Adrenal gland (tissue), 12 donors: ENCODE measurements around the gene ITPR1. TPM values are rescaled to one million over a fixed set of nuclear protein-coding genes. Genes with fewer than 3 reads are reported as not detected.
A peak's percentile ranks its signal among the peaks of the same experiment; 100 is the strongest.

Experiments
- DNase-seq, 7 donors: peaks; one replicate each; pipeline ENCODE4 v3.0.0-alpha.2; 2019 to 2020
- H3K27ac ChIP-seq, 5 donors: fragments of 200-600 bp; sonication (generic) in 4 of 5; 1 replicate in 3 of 5; 2 replicates in 2 of 5; pipeline versions ENCODE4 v1.5.1 to v1.8.0; 2016 to 2020; ENCODE audit warnings: mild to moderate bottlenecking in 1 of 5
- H3K27me3 ChIP-seq: fragments of 200-600 bp; 2 replicates; pipeline ENCODE4 v1.8.0; 2021
- H3K36me3 ChIP-seq, 2 donors: fragments of 200-600 bp; replicated peaks in 1 of 2; 1 replicate in 1 of 2; 2 replicates in 1 of 2; pipeline versions ENCODE4 v1.5.1 to v1.8.0; 2018 to 2022
- H3K4me1 ChIP-seq, 2 donors: fragments of 200-600 bp; replicated peaks in 1 of 2; 1 replicate in 1 of 2; 2 replicates in 1 of 2; pipeline versions ENCODE4 v1.5.1 to v1.8.0; 2018 to 2021
- H3K4me3 ChIP-seq, 4 donors: fragments of 200-600 bp; sonication (generic) in 3 of 4; one replicate each; pipeline ENCODE4 v1.5.1; 2016 to 2018
- H3K9me3 ChIP-seq, 3 donors: fragments of 200-600 bp; sonication (generic) in 1 of 3; replicated peaks in 1 of 3; 1 replicate in 2 of 3; 2 replicates in 1 of 3; pipeline versions ENCODE4 v1.5.1 to v1.8.0; 2016 to 2021
- POLR2A ChIP-seq, 2 donors: fragments of 450-650 bp; IDR thresholded peaks; one replicate each; pipeline ENCODE4 v1.6.1; 2017; ENCODE audit warnings: antibody characterized with exemption in 2 of 2, mild to moderate bottlenecking in 2 of 2, moderate library complexity in 1 of 2
- WGBS, 4 donors: extraction: QIAGEN DNeasy Blood & Tissue Kit in 2 of 4; methylation state at CpG; one replicate each; pipeline versions ENCODE4 v1.1.5 to v1.1.7; 2013 to 2017; 5-methylcytosine and 5-hydroxymethylcytosine counted together
- intact Hi-C, 2 donors: fragments of 100-400 bp; cut with DNase I; formaldehyde crosslinking; loops; one replicate each; pipeline versions ENCODE4 v1.14.1 to v1.15.0; 2022 to 2023
- polyA plus RNA-seq, 3 donors: library from polyadenylated mRNA; stranded (reverse); fragments of 200-250 nt in 2 of 3; fragments of 350-450 nt in 1 of 3; fragmentation: Illumina TruSeq in 1 of 3; extraction: RNeasy Lipid Tissue Mini Kit (QIAGEN cat#74804) in 1 of 3; gene quantifications; one replicate each; pipeline ENCODE4 v1.2.3, GENCODE V29; 2013 to 2014
- total RNA-seq, 9 donors: library from RNA; depleted of rRNA in 4 of 9; stranded (reverse); fragments of >200 nt in 4 of 9; fragments of 120-200 nt in 1 of 9; fragmentation: NEBNext Ultra II Directional in 1 of 9; extraction: Animal tissue kit (Norgen Biotek cat#: 25700) in 1 of 9; gene quantifications; one replicate each; pipeline versions ENCODE4 v1.1.0 to v1.2.4, GENCODE V29; 2013 to 2023
- TF ChIP-seq, protein P1 (sequence below), 6 experiments: fragments of 450-650 bp in 4 of 6; fragments of 200-600 bp in 2 of 6; sonication (generic) in 1 of 6; IDR thresholded peaks; 1 replicate in 5 of 6; 2 replicates in 1 of 6; pipeline versions ENCODE4 v1.5.1 to v1.8.0; 2016 to 2021; ENCODE audit warnings: antibody characterized with exemption in 6 of 6, mild to moderate bottlenecking in 2 of 6, moderate library complexity in 1 of 6
- donor health status: healthy with polysubstance abuse.
- donor health status: Bipolar disorder and iron deficiency.
- donor health status: DM: yes; HTN: yes; CAD: no.
- donor health status: DM: no; HTN: no; CAD: no.
- donor health status: DM: no; HTN: no; CAD: no.
- donor health status: DM: yes; HTN: yes; CAD: no.

ITPR1 gene
- total and polyA plus RNA-seq, 12 donors: 21.6 to 198 (median 76.6) TPM

DNA sequence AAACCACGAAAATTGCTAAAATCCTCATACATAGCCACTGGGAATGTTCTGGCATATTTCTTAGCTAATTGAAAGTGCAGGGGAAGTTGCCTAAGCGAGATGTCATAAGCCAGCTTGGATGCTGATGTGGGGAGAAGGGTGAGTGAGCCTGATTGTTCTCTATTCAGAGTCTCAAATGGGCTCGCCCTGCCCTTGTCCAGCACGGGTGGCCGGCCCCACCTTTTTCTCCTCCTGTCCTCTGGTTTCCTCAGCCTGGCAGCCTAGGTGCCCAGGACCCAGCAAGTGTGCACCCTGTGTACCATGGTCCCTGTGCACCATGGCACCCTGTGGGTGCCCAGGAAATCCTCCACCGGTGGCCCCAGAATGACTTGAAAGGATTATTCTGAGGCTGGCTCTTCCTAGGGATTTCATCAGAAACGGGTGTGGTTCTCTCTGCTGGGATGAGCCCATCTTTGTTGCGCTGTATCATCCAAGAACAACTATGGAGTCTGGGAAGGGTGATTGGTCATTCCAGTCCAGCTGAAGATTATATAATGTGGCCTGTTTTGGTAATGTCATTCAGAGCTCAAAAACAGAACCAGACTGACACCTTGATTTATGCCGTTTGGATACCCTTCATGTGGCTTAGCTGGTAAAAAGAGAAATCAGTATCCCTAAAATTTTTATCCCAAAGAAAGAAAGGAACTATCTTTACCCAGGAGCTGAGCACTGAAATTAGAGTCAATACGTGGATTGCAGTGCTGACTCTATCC is 335.3 kb downstream of the ITPR1 start:
- WGBS, 4 donors: 80 to 89% (median 84%) methylated on average over 8 to 10 of the region's 10 CpGs

DNA sequence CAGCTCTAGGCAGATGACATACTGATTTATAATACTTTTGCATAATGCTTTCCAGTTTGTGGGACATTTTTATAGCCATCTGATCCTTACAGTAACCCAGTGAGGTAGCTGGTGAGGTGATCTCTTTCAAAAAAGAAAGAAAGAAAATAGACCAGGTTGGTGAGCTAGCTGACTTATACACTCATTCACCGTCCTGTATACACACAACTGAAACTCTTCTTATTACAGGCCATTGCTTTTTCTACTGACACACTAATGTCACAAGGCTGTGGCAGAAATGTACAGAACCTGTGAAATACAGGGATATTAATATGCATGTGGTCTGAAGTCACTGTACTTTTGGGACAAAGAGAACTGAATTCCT is 335.9 kb downstream of the ITPR1 start:
- intact Hi-C loops: no loop called here
- TF ChIP-seq, protein P1, sequence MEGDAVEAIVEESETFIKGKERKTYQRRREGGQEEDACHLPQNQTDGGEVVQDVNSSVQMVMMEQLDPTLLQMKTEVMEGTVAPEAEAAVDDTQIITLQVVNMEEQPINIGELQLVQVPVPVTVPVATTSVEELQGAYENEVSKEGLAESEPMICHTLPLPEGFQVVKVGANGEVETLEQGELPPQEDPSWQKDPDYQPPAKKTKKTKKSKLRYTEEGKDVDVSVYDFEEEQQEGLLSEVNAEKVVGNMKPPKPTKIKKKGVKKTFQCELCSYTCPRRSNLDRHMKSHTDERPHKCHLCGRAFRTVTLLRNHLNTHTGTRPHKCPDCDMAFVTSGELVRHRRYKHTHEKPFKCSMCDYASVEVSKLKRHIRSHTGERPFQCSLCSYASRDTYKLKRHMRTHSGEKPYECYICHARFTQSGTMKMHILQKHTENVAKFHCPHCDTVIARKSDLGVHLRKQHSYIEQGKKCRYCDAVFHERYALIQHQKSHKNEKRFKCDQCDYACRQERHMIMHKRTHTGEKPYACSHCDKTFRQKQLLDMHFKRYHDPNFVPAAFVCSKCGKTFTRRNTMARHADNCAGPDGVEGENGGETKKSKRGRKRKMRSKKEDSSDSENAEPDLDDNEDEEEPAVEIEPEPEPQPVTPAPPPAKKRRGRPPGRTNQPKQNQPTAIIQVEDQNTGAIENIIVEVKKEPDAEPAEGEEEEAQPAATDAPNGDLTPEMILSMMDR (IDR thresholded peaks at IDR 0.05): no peak
- no peak for TF ChIP-seq POLR2A (IDR thresholded peaks at IDR 0.05)
- Histone ChIP-seq H3K4me1 (peaks cover 0 to 31% of the 10 kb centered on the region in 2 donors), H3K4me3 (no peak overlapping the region), H3K27me3 (no peaks in the 10 kb centered on the region), H3K27ac (peak overlapping the region in 1 of 5 donors; percentile 31), H3K9me3 (no peaks in the 10 kb centered on the region), H3K36me3 (no peaks in the 10 kb centered on the region)
- DNase-seq: no peak
- WGBS, 4 donors: 67 to 95% (median 82%) methylated on average over 1 of the region's 1 CpG

More for the DNA sequence above, 335.3 kb downstream of the ITPR1 start:
- Histone ChIP-seq H3K27ac (peak overlapping the region in 2 of 5 donors; percentile 31 to 65), H3K36me3 (no peaks in the 10 kb centered on the region), H3K27me3 (no peaks in the 10 kb centered on the region), H3K4me3 (no peak overlapping the region), H3K4me1 (peaks cover 0 to 31% of the 10 kb centered on the region in 2 donors), H3K9me3 (no peaks in the 10 kb centered on the region)
- intact Hi-C loops: no loop called here
- TF ChIP-seq, protein P1 (IDR thresholded peaks at IDR 0.05): no peak
- TF ChIP-seq POLR2A (IDR thresholded peaks at IDR 0.05): no peak
- DNase-seq: peak in 1 of 7 donors; percentile 19

DNA sequence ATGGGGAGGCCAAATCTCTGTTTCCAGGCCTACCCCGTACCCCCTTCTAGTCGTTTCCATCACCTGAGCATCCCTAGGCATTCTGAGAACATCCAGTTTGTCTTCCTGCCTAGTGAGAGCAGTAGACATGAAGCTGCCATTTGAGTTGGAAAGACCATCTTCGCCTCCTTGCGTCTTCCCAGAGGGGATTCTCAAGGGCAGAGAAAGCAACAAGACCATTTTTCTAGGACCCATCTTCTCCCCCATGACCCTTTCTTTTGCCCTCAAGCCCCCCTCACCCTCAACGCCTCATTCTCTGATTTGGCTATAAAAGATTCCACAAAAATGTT is 337.4 kb downstream of the ITPR1 start:
- no peak for DNase-seq
- TF ChIP-seq, protein P1 (IDR thresholded peaks at IDR 0.05): no peak
- no peak for TF ChIP-seq POLR2A (IDR thresholded peaks at IDR 0.05)
- H3K27me3 ChIP-seq: no peaks in the 10 kb centered on the region
- peak overlapping the region in 2 of 5 donors; percentile 52 to 72 for H3K27ac ChIP-seq
- no peak overlapping the region for H3K4me3 ChIP-seq
- intact Hi-C loops: no loop called here
- 86 to 95% (median 90%) methylated on average over 5 of the region's 5 CpGs for WGBS, 4 donors
- H3K36me3 ChIP-seq: no peaks in the 10 kb centered on the region
- H3K9me3 ChIP-seq: no peaks in the 10 kb centered on the region
- peaks cover 0 to 21% of the 10 kb centered on the region in 2 donors for H3K4me1 ChIP-seq

DNA sequence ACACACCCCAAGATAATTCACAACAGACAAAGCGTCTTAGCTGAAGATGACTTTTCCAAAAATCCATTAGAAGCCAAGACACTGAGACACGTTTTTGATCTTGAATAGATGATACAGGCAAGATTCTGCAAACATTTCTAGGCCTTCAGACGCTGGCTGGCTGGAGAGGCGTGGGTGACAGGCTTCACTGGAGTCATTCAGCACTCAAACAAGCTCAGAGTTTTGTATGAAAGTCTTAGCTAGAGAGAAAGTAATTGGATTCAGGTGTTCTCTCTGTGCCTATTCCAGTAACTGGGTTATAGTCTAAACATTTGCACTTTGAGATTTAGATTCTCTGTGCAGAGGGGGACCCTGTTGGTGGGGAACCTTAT is 338.4 kb downstream of the ITPR1 start:
- peak overlapping the region in 1 of 5 donors; percentile 72 for H3K27ac ChIP-seq
- no peaks in the 10 kb centered on the region for H3K9me3 ChIP-seq
- TF ChIP-seq POLR2A (IDR thresholded peaks at IDR 0.05): no peak
- TF ChIP-seq, protein P1 (IDR thresholded peaks at IDR 0.05): no peak
- DNase-seq: no peak
- H3K4me3 ChIP-seq: no peak overlapping the region
- intact Hi-C loops: no loop called here
- H3K27me3 ChIP-seq: no peaks in the 10 kb centered on the region
- H3K36me3 ChIP-seq: no peaks in the 10 kb centered on the region
- H3K4me1 ChIP-seq: peaks cover 0 to 13% of the 10 kb centered on the region in 2 donors
- WGBS, 4 donors: 52 to 66% (median 60%) methylated on average over 4 of the region's 4 CpGs
